Skeletal muscle satellite cell (primary cell): ENCODE results near the gene OR2T27. TPM values are rescaled to one million over a fixed set of nuclear protein-coding genes. Genes with fewer than 3 reads are reported as not detected.
"Not testable (repeated sequence)": the region's sequence is repeated elsewhere in the genome, so short reads cannot be mapped to it uniquely, and the experiment has no call there.

ENCODE experiments used
- H3K27me3 ChIP-seq: 2 replicates; pipeline ENCODE4 v1.7.0; 2013; ENCODE audit warnings: low read length; ENCODE audit not compliant: control insufficient read depth, insufficient read depth
- H3K36me3 ChIP-seq: 2 replicates; pipeline ENCODE4 v1.7.0; 2013; ENCODE audit warnings: mild to moderate bottlenecking, control low read depth, low read length; ENCODE audit not compliant: insufficient read depth
- H3K4me1 ChIP-seq: 2 replicates; pipeline ENCODE4 v1.7.0; 2013; ENCODE audit warnings: low read length; ENCODE audit not compliant: control insufficient read depth, insufficient read depth
- H3K4me2 ChIP-seq: 2 replicates; pipeline ENCODE4 v1.7.0; 2013; ENCODE audit warnings: mild to moderate bottlenecking, low read length
- H3K4me3 ChIP-seq: 2 replicates; pipeline ENCODE4 v1.7.0; 2013; ENCODE audit warnings: low read length
- H3K9ac ChIP-seq: 2 replicates; pipeline ENCODE4 v1.7.0; 2013; ENCODE audit warnings: mild to moderate bottlenecking, low read depth, low read length, moderate library complexity
- H3K9me3 ChIP-seq: replicated peaks from 2 replicates; pipeline ENCODE4 v1.7.0; 2013; ENCODE audit warnings: mild to moderate bottlenecking, control low read depth, low read length
- total RNA-seq: library from RNA; depleted of rRNA; stranded (reverse); fragments of >200 nt; gene quantifications from 2 replicates; pipeline ENCODE4 v1.2.3, GENCODE V29; 2012; rRNA removed

Gene OR2T27, protein sequence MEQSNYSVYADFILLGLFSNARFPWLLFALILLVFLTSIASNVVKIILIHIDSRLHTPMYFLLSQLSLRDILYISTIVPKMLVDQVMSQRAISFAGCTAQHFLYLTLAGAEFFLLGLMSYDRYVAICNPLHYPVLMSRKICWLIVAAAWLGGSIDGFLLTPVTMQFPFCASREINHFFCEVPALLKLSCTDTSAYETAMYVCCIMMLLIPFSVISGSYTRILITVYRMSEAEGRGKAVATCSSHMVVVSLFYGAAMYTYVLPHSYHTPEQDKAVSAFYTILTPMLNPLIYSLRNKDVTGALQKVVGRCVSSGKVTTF
- not detected in 2 replicates for total RNA-seq

DNA sequence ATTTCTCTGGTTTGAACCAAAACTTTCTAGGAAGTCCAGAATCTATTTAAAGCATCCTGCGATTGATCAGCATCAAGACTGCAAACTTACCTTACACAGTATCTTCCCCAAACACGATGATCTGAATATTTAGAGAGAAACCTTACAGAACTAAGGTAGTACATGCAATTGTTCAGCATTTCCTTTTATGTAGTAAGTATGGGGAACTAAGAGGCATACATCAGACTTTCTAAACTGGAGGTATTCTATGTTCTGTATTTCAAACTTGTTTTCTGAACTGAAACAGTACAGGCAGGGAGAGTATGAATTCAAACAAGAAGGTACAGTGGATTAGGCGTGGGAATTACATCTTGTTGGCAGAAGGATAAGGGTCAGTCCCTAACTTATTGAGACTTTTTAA, at the start of gene OR2T27:
Gene OR2T27 (minus strand): TSS at position 175 of the 400 bp plus-strand sequence. CDS start 4,644 bp downstream, outside the sequence.
- H3K4me3 ChIP-seq, H3K4me1 ChIP-seq, H3K9me3 ChIP-seq: not testable (repeated sequence)

DNA sequence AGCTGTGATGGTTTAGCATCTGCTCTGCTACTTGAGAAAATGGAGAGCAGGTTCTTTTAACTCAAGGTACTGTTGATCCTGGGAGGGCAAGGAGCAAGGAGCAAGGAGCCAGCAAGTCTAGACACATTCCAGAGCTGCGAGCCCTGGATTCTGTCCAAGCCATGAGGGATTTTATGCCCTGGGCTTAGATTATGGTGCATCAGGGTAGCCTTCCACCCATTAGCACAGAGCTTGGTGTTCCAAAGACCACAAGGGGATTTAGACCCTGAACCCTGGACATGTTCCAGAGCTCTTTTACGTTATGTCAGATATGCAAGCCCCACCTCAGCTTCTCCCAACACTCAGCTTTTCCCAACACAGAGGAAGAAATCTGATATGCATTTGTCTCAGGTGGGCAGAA, 49.3 kb upstream of the OR2T27 start:
- Histone ChIP-seq H3K4me1 (no peaks in the 10 kb centered on the region), H3K9me3 (no peaks in the 10 kb centered on the region), H3K27me3 (no peaks in the 10 kb centered on the region), H3K36me3 (no peaks in the 10 kb centered on the region), H3K4me3 (no peak overlapping the region), H3K9ac (no peak overlapping the region), H3K4me2 (no peak overlapping the region)

More for the DNA sequence above, at the start of gene OR2T27:
- H3K27me3 ChIP-seq, H3K4me2 ChIP-seq, H3K36me3 ChIP-seq, H3K9ac ChIP-seq: not testable (repeated sequence)

DNA sequence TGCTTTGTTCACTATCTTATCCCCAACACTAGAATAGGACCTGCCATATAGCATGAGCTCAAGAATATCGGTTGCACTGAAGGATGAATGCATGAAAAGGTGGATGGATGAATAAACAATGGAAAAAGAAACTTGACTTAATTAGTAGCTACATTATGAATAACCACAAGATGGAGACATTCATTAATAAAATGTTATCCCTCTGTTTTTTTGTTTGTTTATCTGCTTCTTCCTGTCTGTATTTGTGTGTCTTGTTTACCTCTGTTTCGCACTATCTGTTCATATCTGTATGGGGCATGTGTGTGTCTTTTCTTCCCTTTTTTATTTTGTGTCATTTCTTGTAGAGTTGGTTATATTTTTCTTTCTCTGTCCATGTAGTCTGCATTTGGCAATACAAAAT, 48.3 kb upstream of the OR2T27 start:
- H3K9ac ChIP-seq = no peak overlapping the region
- no peaks in the 10 kb centered on the region for H3K9me3 ChIP-seq
- H3K4me3 ChIP-seq = no peak overlapping the region
- H3K36me3 ChIP-seq = no peaks in the 10 kb centered on the region
- H3K4me1 ChIP-seq = no peaks in the 10 kb centered on the region
- no peak overlapping the region for H3K4me2 ChIP-seq
- no peaks in the 10 kb centered on the region for H3K27me3 ChIP-seq

DNA sequence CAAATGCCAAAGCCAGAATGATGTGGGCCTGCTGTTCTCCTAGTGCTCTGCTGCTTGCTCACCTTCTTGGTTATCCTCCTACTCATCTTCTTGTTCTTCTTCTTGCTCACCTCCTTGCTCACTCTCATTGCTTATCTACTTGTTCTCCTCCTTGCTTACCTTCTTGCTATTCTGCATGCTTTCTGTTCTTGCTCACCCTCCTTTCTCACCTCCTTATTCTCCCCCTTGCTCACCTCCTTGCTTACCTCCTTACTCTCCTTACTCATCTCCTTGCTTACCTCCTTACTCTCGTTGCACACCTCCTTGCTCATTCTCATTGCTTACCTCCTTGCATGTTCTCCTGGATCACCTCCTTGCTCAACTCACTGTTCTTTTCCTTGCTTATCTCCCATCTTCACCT, 47.4 kb upstream of the OR2T27 start, which contains the start of gene OR14I1:
Gene OR14I1 (minus strand): TSS at position 53 of the 400 bp plus-strand sequence.
- H3K27me3 ChIP-seq = no peaks in the 10 kb centered on the region
- no peaks in the 10 kb centered on the region for H3K36me3 ChIP-seq
- no peaks in the 10 kb centered on the region for H3K9me3 ChIP-seq
- no peak within 1 kb of the TSS for H3K4me3 ChIP-seq
- no peak within 1 kb of the TSS for H3K4me2 ChIP-seq
- no peak within 1 kb of the TSS for H3K9ac ChIP-seq
- H3K4me1 ChIP-seq = no peaks in the 10 kb centered on the region

DNA sequence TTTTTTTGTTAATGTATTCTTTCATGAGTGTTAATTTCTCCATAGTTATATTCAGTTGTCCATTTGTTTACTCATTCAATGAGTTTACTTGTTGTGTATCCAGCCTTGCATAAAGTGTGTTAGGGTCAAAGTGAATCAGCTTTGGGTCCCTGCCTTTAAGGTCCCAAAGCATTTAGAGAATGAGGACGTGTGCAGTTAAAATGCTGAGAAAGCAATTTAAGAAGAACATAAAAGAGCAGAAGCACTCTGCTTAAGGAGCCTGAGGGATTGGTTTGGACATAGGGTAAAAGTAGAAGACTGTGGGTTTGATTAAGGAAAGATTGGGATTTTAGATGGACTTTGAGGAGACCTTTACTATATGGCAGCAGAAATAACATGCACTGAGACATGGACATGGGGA, 43.8 kb upstream of the OR2T27 start:
- Histone ChIP-seq H3K9ac (no peak overlapping the region), H3K36me3 (no peaks in the 10 kb centered on the region), H3K9me3 (no peaks in the 10 kb centered on the region), H3K4me1 (no peaks in the 10 kb centered on the region), H3K27me3 (no peaks in the 10 kb centered on the region), H3K4me3 (no peak overlapping the region), H3K4me2 (no peak overlapping the region)

DNA sequence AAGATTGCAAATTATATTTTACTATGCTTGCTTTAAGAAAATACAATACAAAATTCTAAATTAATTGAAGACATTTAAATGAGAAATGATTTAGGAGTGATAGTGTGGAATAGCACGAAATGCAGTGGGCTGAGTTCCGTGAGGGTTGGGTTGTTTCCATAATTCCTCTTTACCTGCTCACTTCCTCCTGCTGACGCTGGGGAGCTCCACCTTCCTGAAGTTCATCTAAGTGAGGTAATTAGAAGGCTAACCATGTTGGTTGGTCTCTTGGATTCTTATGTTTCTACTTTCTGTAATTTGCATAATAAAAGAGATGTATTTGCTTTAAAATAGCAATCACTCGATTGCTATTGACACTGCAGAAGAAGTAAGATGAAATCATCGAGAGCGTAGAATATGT, 42.6 kb upstream of the OR2T27 start:
- H3K4me3 ChIP-seq = no peak overlapping the region
- no peaks in the 10 kb centered on the region for H3K4me1 ChIP-seq
- no peak overlapping the region for H3K9ac ChIP-seq
- H3K4me2 ChIP-seq = no peak overlapping the region
- no peaks in the 10 kb centered on the region for H3K9me3 ChIP-seq
- no peaks in the 10 kb centered on the region for H3K36me3 ChIP-seq
- H3K27me3 ChIP-seq = no peaks in the 10 kb centered on the region

DNA sequence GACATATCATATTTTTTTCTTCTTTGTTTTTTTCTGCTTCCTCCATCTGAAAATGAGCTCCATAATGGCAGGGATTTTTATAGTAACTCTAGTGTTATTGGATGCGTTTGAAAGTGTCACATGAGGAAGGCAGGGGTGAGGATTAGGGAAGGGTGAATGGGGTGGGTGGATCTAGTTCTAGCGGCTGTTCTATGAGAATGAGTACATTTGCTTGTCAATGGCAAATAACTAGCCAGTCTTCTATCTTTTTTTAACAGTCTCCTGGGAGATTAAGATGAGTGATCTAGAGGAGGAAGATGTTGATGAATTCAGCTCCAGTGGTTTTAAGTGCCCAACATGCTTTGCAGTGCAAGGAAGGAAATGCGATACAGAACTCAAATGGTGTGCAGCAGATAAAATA, 41.4 kb upstream of the OR2T27 start:
- H3K9ac ChIP-seq = no peak overlapping the region
- no peak overlapping the region for H3K4me2 ChIP-seq
- H3K4me1 ChIP-seq = no peaks in the 10 kb centered on the region
- no peak overlapping the region for H3K4me3 ChIP-seq
- H3K36me3 ChIP-seq = no peaks in the 10 kb centered on the region
- peaks cover 3% of the 10 kb centered on the region for H3K9me3 ChIP-seq
- no peaks in the 10 kb centered on the region for H3K27me3 ChIP-seq

DNA sequence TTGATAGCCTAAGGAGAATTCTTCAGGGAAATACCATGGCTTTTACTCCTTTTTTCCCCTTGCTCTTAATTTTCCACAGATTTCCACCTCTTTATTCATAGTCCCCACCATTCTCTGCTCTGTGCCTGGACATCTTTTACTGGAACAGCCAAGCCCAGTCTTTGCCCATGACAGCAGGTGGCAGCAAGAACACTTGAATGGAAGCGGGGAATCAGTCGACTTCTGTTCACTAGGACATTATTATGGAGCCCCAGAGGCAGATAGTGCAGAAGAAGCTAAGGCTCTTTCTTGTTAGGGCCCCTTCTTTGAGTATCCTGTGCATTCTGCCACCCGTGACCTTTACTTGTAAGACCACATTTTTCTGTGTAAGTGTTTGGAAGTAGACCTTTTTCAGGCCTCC, 40.9 kb upstream of the OR2T27 start:
- H3K4me2 ChIP-seq = no peak overlapping the region
- H3K9me3 ChIP-seq = peaks cover 3% of the 10 kb centered on the region
- H3K27me3 ChIP-seq = no peaks in the 10 kb centered on the region
- H3K9ac ChIP-seq = no peak overlapping the region
- no peak overlapping the region for H3K4me3 ChIP-seq
- no peaks in the 10 kb centered on the region for H3K4me1 ChIP-seq
- no peaks in the 10 kb centered on the region for H3K36me3 ChIP-seq

DNA sequence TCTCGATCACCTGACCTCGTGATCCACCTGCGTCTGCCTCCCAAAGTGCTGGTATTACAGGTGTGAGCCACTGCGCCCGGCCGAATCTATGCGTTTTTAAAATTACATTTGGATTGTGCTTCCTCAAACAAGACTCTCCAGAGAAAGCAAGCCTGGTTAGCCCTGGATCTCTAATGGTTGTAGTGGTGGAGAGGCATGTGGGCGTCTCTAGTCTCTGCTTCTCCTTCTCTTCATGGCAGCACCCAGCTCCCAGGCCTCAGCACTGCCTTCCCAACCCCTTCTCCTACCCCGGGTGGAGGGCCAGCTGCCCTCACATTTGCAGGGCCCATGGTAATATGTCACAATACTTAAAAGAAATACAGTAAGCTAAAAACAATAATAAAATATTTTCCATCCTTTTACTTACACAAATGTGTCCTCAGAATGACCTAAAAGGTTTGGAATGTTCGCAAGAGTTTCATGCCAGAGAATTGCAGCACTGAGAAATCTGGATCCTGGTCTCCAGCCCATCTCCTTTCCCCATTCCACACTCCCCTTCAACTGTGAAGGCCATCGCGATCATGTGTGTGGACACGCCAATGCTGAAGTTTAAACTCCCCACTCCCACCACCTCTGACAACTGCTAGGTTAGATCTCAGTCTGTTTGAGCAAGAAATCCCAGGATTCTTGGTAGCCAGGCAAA, 40.3 kb upstream of the OR2T27 start:
- Histone ChIP-seq H3K9me3 (peaks cover 3% of the 10 kb centered on the region), H3K27me3 (no peaks in the 10 kb centered on the region), H3K4me2 (no peak overlapping the region), H3K36me3 (no peaks in the 10 kb centered on the region), H3K9ac (no peak overlapping the region), H3K4me1 (no peaks in the 10 kb centered on the region), H3K4me3 (no peak overlapping the region)

DNA sequence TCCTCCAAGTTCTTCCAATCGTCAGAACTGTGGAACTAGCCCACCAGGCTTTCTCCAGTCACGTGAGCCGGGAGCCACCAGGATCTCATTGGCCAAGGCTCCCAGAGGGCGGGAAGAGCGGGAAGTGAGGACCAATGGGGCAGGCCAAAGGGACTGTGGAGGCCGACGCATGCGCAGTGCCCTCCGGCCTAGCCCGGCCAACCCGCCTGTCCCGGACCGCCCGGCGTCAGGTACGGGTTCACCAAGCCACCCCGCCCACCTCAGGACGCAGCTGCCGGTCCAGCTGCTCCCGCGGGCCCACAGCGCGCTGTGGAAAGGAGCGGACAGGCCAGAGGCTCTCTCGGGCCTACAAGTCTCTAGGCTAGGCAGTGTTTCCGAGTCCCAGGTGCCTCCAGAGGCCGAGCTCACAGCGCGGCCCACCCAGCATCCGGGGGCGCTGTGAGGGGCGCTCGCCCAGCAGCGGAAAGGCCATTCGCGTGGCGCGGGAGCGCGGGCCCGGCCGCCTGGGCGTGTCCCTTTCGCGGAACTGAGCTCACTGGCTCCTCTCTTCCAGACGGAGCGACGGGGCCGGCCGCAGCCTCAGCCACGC, 36.3 kb upstream of the OR2T27 start:
- no peaks in the 10 kb centered on the region for H3K36me3 ChIP-seq
- no peak overlapping the region for H3K4me3 ChIP-seq
- no peak overlapping the region for H3K9ac ChIP-seq
- H3K27me3 ChIP-seq = no peaks in the 10 kb centered on the region
- H3K9me3 ChIP-seq = peaks cover 3% of the 10 kb centered on the region
- H3K4me2 ChIP-seq = no peak overlapping the region
- H3K4me1 ChIP-seq = no peaks in the 10 kb centered on the region

DNA sequence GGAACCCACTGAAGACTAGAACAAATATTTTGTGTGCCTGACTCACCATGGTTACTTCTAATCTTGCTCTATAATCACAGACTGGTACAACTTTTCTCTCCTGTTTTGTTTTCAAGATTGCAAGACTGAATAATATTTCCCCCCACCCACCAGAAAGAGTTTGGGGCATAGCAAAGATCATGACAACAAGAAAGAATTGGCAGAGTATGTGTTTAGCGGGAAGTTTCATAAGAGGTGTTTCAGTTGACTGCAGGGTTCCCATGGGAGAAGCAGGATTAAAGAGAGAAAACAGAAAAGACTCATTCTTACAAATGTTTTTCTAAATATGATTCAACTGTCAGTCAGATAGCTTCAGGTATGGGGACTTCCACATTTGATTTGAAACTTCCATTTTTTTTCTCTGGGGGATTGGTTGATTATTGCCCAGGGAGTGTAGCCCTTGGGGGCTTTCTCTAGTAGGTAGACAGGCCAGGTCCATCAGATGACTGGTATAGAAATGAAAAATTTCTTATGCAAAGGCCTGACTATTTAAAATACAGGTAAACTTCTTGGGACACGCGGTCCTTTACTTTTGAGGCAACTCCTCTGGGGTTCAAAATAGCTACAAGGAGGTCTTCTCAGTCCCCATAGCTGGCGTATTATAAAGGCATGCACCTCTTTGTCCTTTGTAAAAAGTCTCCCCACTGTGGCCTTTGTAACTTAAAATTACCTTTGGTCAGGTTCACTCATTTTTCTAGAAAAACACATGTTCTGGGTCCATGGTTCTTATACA, 33.4 kb upstream of the OR2T27 start:
- Histone ChIP-seq H3K36me3 (no peaks in the 10 kb centered on the region), H3K4me1 (no peaks in the 10 kb centered on the region), H3K4me3 (no peak overlapping the region), H3K4me2 (no peak overlapping the region), H3K9me3 (peaks cover 3% of the 10 kb centered on the region), H3K9ac (no peak overlapping the region), H3K27me3 (no peaks in the 10 kb centered on the region)
